GM21367 (cell line): ENCODE measurements around the gene PASK.

Experiments
- ATAC-seq: cut with Tn5 transposase; IDR thresholded peaks from one replicate; pipeline ENCODE4 v1.9.1; 2021; ENCODE audit not compliant: unreplicated experiment

Gene PASK

DNA sequence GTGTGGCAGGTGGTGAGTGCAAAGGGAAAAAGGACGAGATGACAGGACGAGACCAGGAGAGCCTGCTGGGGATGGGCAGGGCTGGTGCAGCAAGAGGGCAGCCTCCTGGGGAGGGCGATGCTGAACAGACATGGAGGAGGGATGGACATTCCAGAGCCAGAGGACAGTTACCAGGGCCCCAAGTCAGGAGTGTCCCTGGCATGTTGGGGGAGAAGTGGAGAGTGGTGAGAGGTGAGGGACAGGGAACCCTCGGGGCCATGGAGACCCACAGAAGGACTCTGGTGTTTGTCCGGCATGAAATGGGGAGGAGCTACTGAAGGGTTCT is 66.2 kb downstream of the PASK start:
- ATAC-seq, result no peak

DNA sequence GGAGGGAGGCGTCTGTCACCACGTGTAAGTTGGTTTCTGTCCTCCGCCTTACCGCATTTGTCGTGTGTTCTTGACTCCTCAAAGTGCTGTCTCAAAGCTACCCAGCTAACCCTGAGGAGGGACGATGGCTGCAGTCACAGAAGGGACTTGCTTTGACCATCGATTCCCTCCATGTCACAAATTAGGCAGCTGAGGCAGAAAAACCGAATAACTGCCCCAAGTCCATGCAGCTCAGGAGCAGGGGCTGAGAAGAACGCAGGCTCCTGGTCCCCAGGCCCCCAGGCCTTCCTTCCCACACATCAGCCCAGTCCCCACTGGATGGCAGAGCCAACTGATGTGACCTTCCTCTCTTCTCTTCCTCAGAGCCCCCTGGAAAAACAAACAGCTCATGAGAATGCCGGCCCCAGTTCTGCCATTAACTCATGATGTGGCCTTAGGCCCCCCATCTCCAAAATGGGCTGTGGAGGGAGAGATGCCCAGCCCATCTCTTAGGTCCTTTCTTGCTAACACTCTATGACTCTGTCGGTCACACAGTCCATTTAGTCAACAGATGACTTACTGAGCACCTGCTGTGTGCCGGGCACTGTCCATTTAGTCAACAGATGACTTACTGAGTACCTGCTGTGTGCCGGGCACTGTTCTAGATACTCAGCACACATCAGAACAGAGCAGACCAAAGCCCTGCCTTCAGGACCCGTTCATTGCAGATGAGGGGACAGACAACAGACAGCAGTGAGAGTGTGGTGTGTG is 66.8 kb downstream of the PASK start:
- no peak for ATAC-seq

DNA sequence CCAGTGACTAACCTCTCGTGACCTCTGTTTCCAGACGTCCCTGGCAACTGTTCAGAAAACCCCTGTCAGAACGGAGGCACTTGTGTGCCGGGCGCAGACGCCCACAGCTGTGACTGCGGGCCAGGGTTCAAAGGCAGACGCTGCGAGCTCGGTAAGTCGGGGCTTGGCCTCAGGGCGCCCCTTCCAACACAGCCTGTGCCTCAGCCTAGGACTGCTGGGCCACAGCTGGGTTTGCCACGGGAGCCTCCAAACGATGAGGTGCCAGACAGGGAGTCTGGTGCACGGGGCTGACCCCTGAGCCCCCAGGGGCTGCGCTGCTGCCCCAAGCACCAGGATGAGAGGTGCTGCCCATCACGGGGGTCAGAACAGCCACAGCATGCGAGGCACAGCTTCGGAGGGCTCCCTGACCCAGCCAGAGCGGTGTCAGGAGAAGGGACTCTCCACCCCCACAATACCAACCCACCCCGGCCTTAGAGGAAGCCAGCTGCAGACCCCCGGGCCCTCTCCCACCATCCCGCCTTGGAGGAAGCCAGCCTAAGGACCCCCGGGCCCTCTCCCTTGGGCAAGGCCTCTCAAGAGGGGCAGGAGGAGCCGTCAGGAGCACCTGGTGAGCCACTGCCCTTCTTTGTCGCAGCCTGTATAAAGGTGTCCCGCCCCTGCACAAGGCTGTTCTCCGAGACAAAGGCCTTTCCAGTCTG is 67.5 kb downstream of the PASK start:
- no peak for ATAC-seq

DNA sequence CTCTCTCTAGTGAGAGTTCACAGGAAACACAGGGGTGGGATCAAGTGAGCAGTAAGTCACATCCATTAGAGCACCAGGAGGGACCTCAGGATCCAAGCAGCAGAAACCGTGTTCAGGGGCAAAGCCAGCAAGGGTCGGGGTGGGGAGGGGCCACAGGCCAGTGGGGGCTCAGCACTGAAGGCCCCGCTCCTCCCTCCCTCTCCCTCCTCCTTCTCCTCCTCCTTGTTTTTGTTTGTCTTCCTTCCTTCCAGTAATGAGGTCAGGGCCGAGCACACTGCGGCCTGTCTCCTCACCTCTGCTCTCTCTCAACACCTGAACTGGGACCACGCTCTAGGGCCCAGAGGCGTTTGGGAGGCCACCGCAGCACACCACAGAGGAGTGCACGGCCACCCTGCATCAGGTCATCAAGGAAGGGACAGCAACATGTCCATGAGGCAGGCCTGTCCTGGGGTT is 68.1 kb downstream of the PASK start:
- ATAC-seq, result no peak

- no peak for ATAC-seq
Measured at GRCh38 chr2:241080405-241081189, 68.7 kb downstream of the PASK start.

DNA sequence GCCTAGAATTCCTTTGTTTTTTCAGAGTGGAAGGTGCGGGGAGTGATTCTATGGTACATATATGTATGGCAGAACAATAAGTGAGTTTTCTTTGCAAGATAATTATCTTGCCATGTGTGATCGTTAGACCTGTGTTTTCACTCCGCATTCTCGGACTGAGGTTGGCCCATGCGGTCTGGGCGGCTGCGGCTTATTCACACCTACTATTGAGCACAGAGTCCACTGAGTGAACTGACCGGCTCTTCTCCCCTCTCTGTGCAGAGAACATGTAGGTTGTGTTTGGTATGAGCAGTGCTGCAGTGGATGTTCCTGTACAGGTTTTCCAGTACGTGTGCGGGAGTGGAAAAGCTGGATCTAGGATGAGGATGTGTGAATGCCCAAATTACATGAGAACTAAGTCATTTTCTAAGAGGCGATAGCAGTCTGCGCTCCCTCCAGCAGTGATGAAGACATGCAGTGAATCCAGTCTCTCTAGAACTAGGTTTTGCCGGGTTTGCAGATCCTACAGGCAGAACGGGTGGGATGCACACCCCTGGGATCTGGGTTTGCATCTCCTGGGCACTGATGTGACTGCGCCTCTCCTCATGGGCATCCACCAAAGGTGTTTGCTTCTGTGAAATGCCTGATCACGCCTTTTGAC is 74.3 kb downstream of the PASK start:
- no peak for ATAC-seq

GRCh38 chr2:241074065-241074818 is 75.0 kb downstream of the PASK start:
- ATAC-seq, result no peak

GRCh38 chr2:241073166-241074064 is 75.9 kb downstream of the PASK start:
- ATAC-seq, result no peak

GRCh38 chr2:241072553-241073165 is 76.6 kb downstream of the PASK start:
- no peak for ATAC-seq

DNA sequence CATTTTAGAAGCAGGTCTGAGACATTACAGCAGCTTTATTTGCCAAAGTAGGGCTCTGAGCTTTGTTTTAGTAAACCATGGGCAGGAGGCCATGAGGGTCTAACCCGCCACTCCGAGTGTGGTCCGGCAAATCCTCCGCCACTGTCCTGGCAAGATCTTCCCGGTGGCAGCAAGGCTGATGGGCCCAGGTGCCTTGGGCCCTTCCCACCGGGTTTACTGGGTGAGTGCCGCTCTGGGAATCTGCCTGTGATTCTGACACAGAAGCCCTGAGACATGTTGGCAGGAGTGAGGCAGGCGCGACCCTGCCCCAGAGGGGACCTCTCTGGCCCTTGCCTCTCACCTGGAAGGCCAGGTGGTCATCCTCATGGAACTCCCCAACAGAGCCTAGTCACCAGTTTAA is 77.1 kb downstream of the PASK start:
- no peak for ATAC-seq

DNA sequence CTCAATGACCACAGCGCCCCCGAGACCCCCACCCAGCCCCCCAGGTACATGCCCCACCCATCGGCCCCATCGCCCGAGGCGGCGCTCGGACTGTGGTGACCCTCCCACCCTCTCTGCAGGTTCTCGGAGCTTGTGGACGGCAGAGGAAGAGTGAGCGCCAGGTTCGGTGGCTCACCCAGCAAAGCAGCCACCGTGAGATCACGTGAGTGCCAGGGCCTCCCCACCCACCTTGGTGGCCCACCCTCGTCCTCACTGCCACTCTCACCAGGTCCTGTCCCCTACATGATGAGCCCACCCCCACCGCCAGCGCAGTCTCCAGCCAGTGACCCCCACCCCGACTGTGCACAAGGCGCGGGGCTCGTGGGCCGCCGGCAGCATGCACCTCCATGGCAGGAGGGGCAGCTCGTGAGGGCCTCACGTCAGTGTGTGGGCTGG is 77.6 kb downstream of the PASK start:
- no peak for ATAC-seq

- ATAC-seq, result no peak
Measured at GRCh38 chr2:241070811-241071676, 78.2 kb downstream of the PASK start.

DNA sequence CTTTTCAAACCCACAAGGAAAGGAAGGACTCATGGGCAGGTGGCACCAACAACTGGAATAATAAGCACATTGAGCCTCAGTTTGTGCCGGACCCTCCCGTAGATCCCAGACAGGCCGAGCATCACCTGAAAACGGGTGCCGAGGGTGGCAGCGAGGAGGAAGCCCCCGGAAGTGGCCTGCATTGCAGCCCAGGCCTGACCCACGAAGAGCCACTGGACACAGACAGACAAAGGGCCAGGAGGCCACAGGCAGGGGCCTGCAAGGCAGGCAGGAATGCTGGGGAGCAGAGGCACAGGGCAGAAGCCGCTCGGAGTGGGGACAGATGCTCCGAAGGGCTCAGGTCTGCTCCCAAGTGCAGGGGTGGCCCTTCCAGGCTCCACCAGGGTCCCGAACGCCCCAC is 78.9 kb downstream of the PASK start:
- ATAC-seq, result no peak

GRCh38 chr2:241069821-241070281 is 79.4 kb downstream of the PASK start:
- no peak for ATAC-seq

DNA sequence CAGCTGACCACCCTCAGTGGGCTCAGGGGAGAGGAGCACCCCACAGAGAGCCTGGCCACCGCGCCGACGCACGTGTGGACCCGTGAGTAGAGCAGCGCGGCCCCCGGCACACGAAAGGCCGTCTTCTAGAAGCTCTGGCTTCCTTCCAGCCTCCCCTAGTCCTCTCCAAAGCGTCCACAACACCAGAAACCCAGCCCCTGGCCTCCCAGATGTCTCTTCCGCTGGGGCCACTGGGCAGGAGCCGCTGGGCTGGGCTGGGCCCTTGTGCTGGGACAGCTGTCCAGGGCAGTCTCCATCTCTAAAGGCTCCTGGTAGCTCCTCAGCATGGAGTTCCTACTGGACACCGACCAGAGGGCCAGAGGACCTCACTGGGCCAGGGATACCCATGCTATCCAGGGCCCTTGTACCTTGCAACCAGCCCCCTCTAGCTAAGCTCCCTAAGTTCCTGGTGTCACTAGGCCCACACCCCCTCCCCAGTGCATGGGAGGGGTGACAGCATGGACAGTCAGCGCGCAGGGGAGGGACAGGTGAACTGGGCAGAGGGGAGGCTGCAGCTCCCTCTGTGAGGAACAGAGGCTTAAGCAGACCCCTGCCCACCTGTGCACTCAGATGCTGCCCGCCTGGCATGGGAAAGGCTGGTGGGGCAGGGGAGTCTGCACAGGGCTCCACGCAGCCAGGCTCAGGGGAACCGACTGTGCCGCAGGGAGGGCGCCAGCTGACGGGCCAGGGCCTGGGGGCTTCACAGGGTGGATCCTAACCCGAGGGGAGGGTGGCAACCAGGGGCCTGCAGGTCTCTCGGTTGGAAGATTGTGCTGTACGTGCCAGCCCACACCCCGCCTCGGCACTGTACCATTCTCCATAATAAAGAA is 80.1 kb downstream of the PASK start:
- no peak for ATAC-seq

GRCh38 chr2:241068136-241068941 is 80.9 kb downstream of the PASK start:
- ATAC-seq, result no peak
